GM12878 (cell line): ENCODE data around the gene UNC5B.
"Not testable (repeated sequence)": the region's sequence is repeated elsewhere in the genome, so short reads cannot be mapped to it uniquely, and the experiment has no call there.

Source experiments
- JUND ChIP-seq: IDR thresholded peaks from 2 replicates; pipeline ENCODE4 v1.6.1; 2012; ENCODE audit warnings: low read depth, mild to moderate bottlenecking, low read length, improper control_type of control experiment, moderate library complexity
- MTA2 ChIP-seq: fragments of 450-650 bp; IDR thresholded peaks from 2 replicates; pipeline ENCODE4 v1.6.1; 2016; ENCODE audit warnings: low read depth, mild to moderate bottlenecking, moderate library complexity
- NRF1 ChIP-seq: conservative IDR thresholded peaks from 2 replicates; pipeline ENCODE4 v1.6.1; 2011; ENCODE audit warnings: mild to moderate bottlenecking, low read depth, low read length, improper control_type of control experiment
- POLR2AphosphoS5 ChIP-seq: IDR thresholded peaks from 2 replicates; pipeline ENCODE4 v1.6.1; 2011; ENCODE audit warnings: mild to moderate bottlenecking, low read length, inconsistent platforms
- SMC3 ChIP-seq: IDR thresholded peaks from 2 replicates; pipeline ENCODE4 v1.6.1; 2011; ENCODE audit warnings: low read length, improper control_type of control experiment, borderline replicate concordance
- TAF1 ChIP-seq: IDR thresholded peaks from 2 replicates; pipeline ENCODE4 v1.6.1; 2011; ENCODE audit warnings: mild to moderate bottlenecking, low read depth, low read length, borderline replicate concordance
- ZNF24 ChIP-seq: fragments of 450-650 bp; IDR thresholded peaks from 2 replicates; pipeline ENCODE4 v1.6.1; 2017; ENCODE audit warnings: antibody characterized with exemption, mild to moderate bottlenecking
- TF ChIP-seq, protein P1 (sequence below): IDR thresholded peaks from 2 replicates; pipeline ENCODE4 v1.6.1; 2012; ENCODE audit warnings: low read depth, low read length, improper control_type of control experiment
- TF ChIP-seq, protein P2 (sequence below), 3 experiments: IDR thresholded peaks in 2 of 3; conservative IDR thresholded peaks in 1 of 3; 2 replicates each; pipeline ENCODE4 v1.5.1; 2011; ENCODE audit warnings: low read depth in 3 of 3, low read length in 3 of 3, mild to moderate bottlenecking in 3 of 3, control low read depth in 2 of 3, moderate library complexity in 2 of 3, inconsistent platforms in 1 of 3, mixed read lengths in 1 of 3; ENCODE audit not compliant: control insufficient read depth in 2 of 3, insufficient read depth in 1 of 3; ENCODE audit errors: extremely low read depth in 1 of 3

- not testable (repeated sequence) for TF ChIP-seq ZNF24, POLR2AphosphoS5, NRF1, TAF1, SMC3, MTA2, JUND
- TF ChIP-seq, protein P1, sequence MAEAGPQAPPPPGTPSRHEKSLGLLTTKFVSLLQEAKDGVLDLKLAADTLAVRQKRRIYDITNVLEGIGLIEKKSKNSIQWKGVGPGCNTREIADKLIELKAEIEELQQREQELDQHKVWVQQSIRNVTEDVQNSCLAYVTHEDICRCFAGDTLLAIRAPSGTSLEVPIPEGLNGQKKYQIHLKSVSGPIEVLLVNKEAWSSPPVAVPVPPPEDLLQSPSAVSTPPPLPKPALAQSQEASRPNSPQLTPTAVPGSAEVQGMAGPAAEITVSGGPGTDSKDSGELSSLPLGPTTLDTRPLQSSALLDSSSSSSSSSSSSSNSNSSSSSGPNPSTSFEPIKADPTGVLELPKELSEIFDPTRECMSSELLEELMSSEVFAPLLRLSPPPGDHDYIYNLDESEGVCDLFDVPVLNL = not testable (repeated sequence)
- TF ChIP-seq, protein P2, sequence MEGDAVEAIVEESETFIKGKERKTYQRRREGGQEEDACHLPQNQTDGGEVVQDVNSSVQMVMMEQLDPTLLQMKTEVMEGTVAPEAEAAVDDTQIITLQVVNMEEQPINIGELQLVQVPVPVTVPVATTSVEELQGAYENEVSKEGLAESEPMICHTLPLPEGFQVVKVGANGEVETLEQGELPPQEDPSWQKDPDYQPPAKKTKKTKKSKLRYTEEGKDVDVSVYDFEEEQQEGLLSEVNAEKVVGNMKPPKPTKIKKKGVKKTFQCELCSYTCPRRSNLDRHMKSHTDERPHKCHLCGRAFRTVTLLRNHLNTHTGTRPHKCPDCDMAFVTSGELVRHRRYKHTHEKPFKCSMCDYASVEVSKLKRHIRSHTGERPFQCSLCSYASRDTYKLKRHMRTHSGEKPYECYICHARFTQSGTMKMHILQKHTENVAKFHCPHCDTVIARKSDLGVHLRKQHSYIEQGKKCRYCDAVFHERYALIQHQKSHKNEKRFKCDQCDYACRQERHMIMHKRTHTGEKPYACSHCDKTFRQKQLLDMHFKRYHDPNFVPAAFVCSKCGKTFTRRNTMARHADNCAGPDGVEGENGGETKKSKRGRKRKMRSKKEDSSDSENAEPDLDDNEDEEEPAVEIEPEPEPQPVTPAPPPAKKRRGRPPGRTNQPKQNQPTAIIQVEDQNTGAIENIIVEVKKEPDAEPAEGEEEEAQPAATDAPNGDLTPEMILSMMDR (IDR thresholded peaks at IDR 0.05 in 2 of 3, conservative IDR thresholded peaks at IDR 0.05 in 1 of 3; ENCODE audit: control insufficient read depth in 2 of 3, extremely low read depth in 1 of 3, insufficient read depth in 1 of 3, low read depth in 3 of 3, low read length in 3 of 3) = not testable (repeated sequence)
Observed at GRCh38 chr10:71296811-71297210, 84.4 kb downstream of the UNC5B start.
